ENCODE measurements around the gene MINPP1. TPM values are rescaled to one million over a fixed set of nuclear protein-coding genes. Genes with fewer than 3 reads are reported as not detected.
"Not testable (repeated sequence)": the region's sequence is repeated elsewhere in the genome, so short reads cannot be mapped to it uniquely, and the experiment has no call there.

The MINPP1 gene
- total and polyA plus RNA-seq, 4 experiments from 2014 or later: 8.2 to 11.0 (median 10.1) TPM

GRCh38 chr10:87495446-87495845 lies 9.2 kb upstream of the MINPP1 start:
- H3K4me1 ChIP-seq (ENCODE audit: insufficient read depth, low read length); H3K27ac Mint-ChIP-seq; H3K36me3 ChIP-seq (ENCODE audit: insufficient read depth, low read length); H3K9me3 ChIP-seq (ENCODE audit: control insufficient read depth in 1 of 2, low read length in 2 of 2); H3K4me3 ChIP-seq (ENCODE audit: low read length in 2 of 2); H3K4me1 Mint-ChIP-seq; H3K36me3 Mint-ChIP-seq; CTCF ChIA-PET (ENCODE audit: partially characterized antibody); H3K9me3 Mint-ChIP-seq; H3K27me3 ChIP-seq (ENCODE audit: insufficient read depth, low read length); DNase-seq; intact Hi-C loops (cut with micrococcal nuclease); H3K27ac ChIP-seq (ENCODE audit: low read depth, low read length); H3K4me3 Mint-ChIP-seq; POLR2A ChIA-PET (ENCODE audit: partially characterized antibody): not testable (repeated sequence)
- peaks cover 5 to 10% of the 10 kb centered on the region in 2 donors for H3K27me3 Mint-ChIP-seq

GRCh38 chr10:87497386-87497785 lies 7.3 kb upstream of the MINPP1 start:
- intact Hi-C loops (cut with micrococcal nuclease); H3K4me1 ChIP-seq (ENCODE audit: insufficient read depth, low read length); H3K27ac Mint-ChIP-seq; CTCF ChIA-PET (ENCODE audit: partially characterized antibody); H3K4me3 ChIP-seq (ENCODE audit: low read length in 2 of 2); H3K9me3 ChIP-seq (ENCODE audit: control insufficient read depth in 1 of 2, low read length in 2 of 2); DNase-seq; H3K36me3 ChIP-seq (ENCODE audit: insufficient read depth, low read length); H3K4me3 Mint-ChIP-seq; H3K27me3 ChIP-seq (ENCODE audit: insufficient read depth, low read length); H3K36me3 Mint-ChIP-seq; H3K9me3 Mint-ChIP-seq; H3K4me1 Mint-ChIP-seq; H3K27ac ChIP-seq (ENCODE audit: low read depth, low read length); POLR2A ChIA-PET (ENCODE audit: partially characterized antibody): not testable (repeated sequence)
- peaks cover 5 to 10% of the 10 kb centered on the region in 2 donors for H3K27me3 Mint-ChIP-seq

GRCh38 chr10:87498106-87498789 lies 6.4 kb upstream of the MINPP1 start:
- H3K4me1 Mint-ChIP-seq; H3K4me3 Mint-ChIP-seq; intact Hi-C loops (cut with micrococcal nuclease); H3K4me1 ChIP-seq (ENCODE audit: insufficient read depth, low read length); H3K27me3 ChIP-seq (ENCODE audit: insufficient read depth, low read length); DNase-seq; H3K9me3 Mint-ChIP-seq; H3K27ac ChIP-seq (ENCODE audit: low read depth, low read length); H3K36me3 Mint-ChIP-seq; CTCF ChIA-PET (ENCODE audit: partially characterized antibody); H3K4me3 ChIP-seq (ENCODE audit: low read length in 2 of 2); H3K36me3 ChIP-seq (ENCODE audit: insufficient read depth, low read length); H3K9me3 ChIP-seq (ENCODE audit: control insufficient read depth in 1 of 2, low read length in 2 of 2); POLR2A ChIA-PET (ENCODE audit: partially characterized antibody); H3K27ac Mint-ChIP-seq: not testable (repeated sequence)
- H3K27me3 Mint-ChIP-seq: peaks cover 5 to 10% of the 10 kb centered on the region in 2 donors

GRCh38 chr10:87500646-87501048 lies 4.0 kb upstream of the MINPP1 start:
- no peaks in the 10 kb centered on the region for H3K9me3 Mint-ChIP-seq
- H3K36me3 Mint-ChIP-seq: peaks cover 0 to 4% of the 10 kb centered on the region in 2 donors
- intact Hi-C loops (cut with micrococcal nuclease): no loop called here
- H3K4me1 ChIP-seq (ENCODE audit: insufficient read depth, low read length): peaks cover 2% of the 10 kb centered on the region
- H3K4me3 ChIP-seq (ENCODE audit: low read length in 2 of 2): no peak overlapping the region
- no peak overlapping the region for H3K27ac ChIP-seq (ENCODE audit: low read depth, low read length)
- no peak overlapping the region for H3K27ac Mint-ChIP-seq
- ChIA-PET POLR2A (ENCODE audit: partially characterized antibody) (no interaction called here), CTCF (ENCODE audit: partially characterized antibody) (no interaction called here)
- H3K4me3 Mint-ChIP-seq: no peak overlapping the region
- peaks cover 5 to 9% of the 10 kb centered on the region in 2 donors for H3K27me3 Mint-ChIP-seq
- H3K27me3 ChIP-seq (ENCODE audit: insufficient read depth, low read length): no peaks in the 10 kb centered on the region
- no peaks in the 10 kb centered on the region for H3K9me3 ChIP-seq (ENCODE audit: control insufficient read depth in 1 of 2, low read length in 2 of 2)
- H3K36me3 ChIP-seq (ENCODE audit: insufficient read depth, low read length): no peaks in the 10 kb centered on the region
- no peak for DNase-seq
- peaks cover 4 to 18% (median 8%) of the 10 kb centered on the region in 4 donors for H3K4me1 Mint-ChIP-seq

GRCh38 chr10:87503401-87503800 lies 1.3 kb upstream of the MINPP1 start:
- Histone ChIP-seq H3K9me3 (ENCODE audit: control insufficient read depth in 1 of 2, low read length in 2 of 2) (no peaks in the 10 kb centered on the region), H3K4me3 (ENCODE audit: low read length in 2 of 2) (no peak overlapping the region), H3K36me3 (ENCODE audit: insufficient read depth, low read length) (no peaks in the 10 kb centered on the region), H3K27me3 (ENCODE audit: insufficient read depth, low read length) (no peaks in the 10 kb centered on the region), H3K4me1 (ENCODE audit: insufficient read depth, low read length) (peaks cover 24% of the 10 kb centered on the region), H3K27ac (ENCODE audit: low read depth, low read length) (no peak overlapping the region)
- intact Hi-C loops (cut with micrococcal nuclease): no loop called here
- H3K4me1 Mint-ChIP-seq: peaks cover 15 to 42% (median 26%) of the 10 kb centered on the region in 4 donors
- no peaks in the 10 kb centered on the region for H3K9me3 Mint-ChIP-seq
- no peaks in the 10 kb centered on the region for H3K27me3 Mint-ChIP-seq
- peak overlapping the region in 2 of 7 donors; percentile 35 to 79 for H3K27ac Mint-ChIP-seq
- DNase-seq: no peak
- peaks cover under 1 to 7% of the 10 kb centered on the region in 2 donors for H3K36me3 Mint-ChIP-seq
- POLR2A ChIA-PET (ENCODE audit: partially characterized antibody): no interaction called here
- CTCF ChIA-PET (ENCODE audit: partially characterized antibody): interaction anchor here (1.2 kb wide), 1 partner anchor 30 kb away, joined by 3 read pairs; no protein-coding TSS in a partner anchor
- peak overlapping the region; percentile 6 to 94 (median 56) for H3K4me3 Mint-ChIP-seq

- Mint-ChIP-seq H3K9me3 (no peaks in the 10 kb centered on the region), H3K36me3 (peaks cover 5 to 11% of the 10 kb centered on the region in 2 donors), H3K4me3 (peak overlapping the region; percentile 87 to 94 (median 88)), H3K4me1 (peaks cover 17 to 42% (median 26%) of the 10 kb centered on the region in 4 donors), H3K27ac (peak overlapping the region in 4 of 7 donors; percentile 37 to 79 (median 73)), H3K27me3 (no peaks in the 10 kb centered on the region)
- POLR2A ChIA-PET (ENCODE audit: partially characterized antibody): no interaction called here
- CTCF ChIA-PET (ENCODE audit: partially characterized antibody): interaction anchor here (0.7 to 1.6 kb wide), 4 partner anchors 13 to 45 kb away, joined by 3 to 5 read pairs (median 4); no protein-coding TSS in a partner anchor
- Histone ChIP-seq H3K9me3 (ENCODE audit: control insufficient read depth in 1 of 2, low read length in 2 of 2) (no peaks in the 10 kb centered on the region), H3K27me3 (ENCODE audit: insufficient read depth, low read length) (no peaks in the 10 kb centered on the region), H3K4me1 (ENCODE audit: insufficient read depth, low read length) (peaks cover 24% of the 10 kb centered on the region), H3K36me3 (ENCODE audit: insufficient read depth, low read length) (no peaks in the 10 kb centered on the region), H3K27ac (ENCODE audit: low read depth, low read length) (peak overlapping the region; percentile 57), H3K4me3 (ENCODE audit: low read length in 2 of 2) (peak overlapping the region in 1 of 2 donors; percentile 82)
- intact Hi-C loops (cut with micrococcal nuclease): no loop called here
- DNase-seq: no peak
Measured at GRCh38 chr10:87503886-87504285, 807 bp upstream of the MINPP1 start.

GRCh38 chr10:87504307-87504639 lies 420 bp upstream of the MINPP1 start:
- H3K27ac Mint-ChIP-seq: peak overlapping the region; percentile 64 to 93 (median 78)
- POLR2A ChIA-PET (ENCODE audit: partially characterized antibody): no interaction called here
- peak overlapping the region; percentile 87 to 94 (median 88) for H3K4me3 Mint-ChIP-seq
- intact Hi-C loops (cut with micrococcal nuclease): no loop called here
- no peak for DNase-seq
- no peaks in the 10 kb centered on the region for H3K9me3 Mint-ChIP-seq
- H3K27me3 Mint-ChIP-seq: no peaks in the 10 kb centered on the region
- Histone ChIP-seq H3K9me3 (ENCODE audit: control insufficient read depth in 1 of 2, low read length in 2 of 2) (no peaks in the 10 kb centered on the region), H3K36me3 (ENCODE audit: insufficient read depth, low read length) (no peaks in the 10 kb centered on the region), H3K27ac (ENCODE audit: low read depth, low read length) (peak overlapping the region; percentile 57), H3K4me1 (ENCODE audit: insufficient read depth, low read length) (peaks cover 24% of the 10 kb centered on the region), H3K27me3 (ENCODE audit: insufficient read depth, low read length) (no peaks in the 10 kb centered on the region), H3K4me3 (ENCODE audit: low read length in 2 of 2) (peak overlapping the region; percentile 82 to 88)
- CTCF ChIA-PET (ENCODE audit: partially characterized antibody): interaction anchor here (0.7 to 1.6 kb wide), 4 partner anchors 13 to 44 kb away, joined by 3 to 5 read pairs (median 4); no protein-coding TSS in a partner anchor
- H3K4me1 Mint-ChIP-seq: peaks cover 19 to 42% (median 26%) of the 10 kb centered on the region in 4 donors
- H3K36me3 Mint-ChIP-seq: peaks cover 7 to 14% of the 10 kb centered on the region in 2 donors

Measured in CD4-positive, alpha-beta memory T cell (primary cell).